Measurements from ENCODE around the gene PITX1.

Gene PITX1

GRCh38 chr5:135012033-135012588 is 21.9 kb downstream of the PITX1 start:
- no peak for TF ChIP-seq CTCF (IDR thresholded peaks at IDR 0.05; ENCODE audit: control insufficient read depth, insufficient read depth, low read depth, low read length, missing control alignments)
- H3K4me3 ChIP-seq (ENCODE audit: control insufficient read depth, low read depth, low read length), result no peak overlapping the region
- DNase-seq (ENCODE audit: low read depth), result no peak

GRCh38 chr5:135011355-135012032 is 22.5 kb downstream of the PITX1 start:
- H3K4me3 ChIP-seq (ENCODE audit: control insufficient read depth, low read depth, low read length), result no peak overlapping the region
- DNase-seq (ENCODE audit: low read depth), result no peak
- no peak for TF ChIP-seq CTCF (IDR thresholded peaks at IDR 0.05; ENCODE audit: control insufficient read depth, insufficient read depth, low read depth, low read length, missing control alignments)

- H3K4me3 ChIP-seq (ENCODE audit: control insufficient read depth, low read depth, low read length), result no peak overlapping the region
- no peak for DNase-seq (ENCODE audit: low read depth)
- TF ChIP-seq CTCF (IDR thresholded peaks at IDR 0.05; ENCODE audit: control insufficient read depth, insufficient read depth, low read depth, low read length, missing control alignments), result peak; percentile 38
Measured at GRCh38 chr5:135010502-135011354, 23.3 kb downstream of the PITX1 start.

GRCh38 chr5:135009736-135010501 is 24.1 kb downstream of the PITX1 start:
- no peak for TF ChIP-seq CTCF (IDR thresholded peaks at IDR 0.05; ENCODE audit: control insufficient read depth, insufficient read depth, low read depth, low read length, missing control alignments)
- H3K4me3 ChIP-seq (ENCODE audit: control insufficient read depth, low read depth, low read length), result no peak overlapping the region
- DNase-seq (ENCODE audit: low read depth), result no peak

- no peak for TF ChIP-seq CTCF (IDR thresholded peaks at IDR 0.05; ENCODE audit: control insufficient read depth, insufficient read depth, low read depth, low read length, missing control alignments)
- no peak for DNase-seq (ENCODE audit: low read depth)
- no peak overlapping the region for H3K4me3 ChIP-seq (ENCODE audit: control insufficient read depth, low read depth, low read length)
Measured at GRCh38 chr5:135008981-135009735, 24.9 kb downstream of the PITX1 start.

All from AG09309 (cell line).